HG03060 (cell line): ENCODE results near the gene PABPC1L.

Experiments
- ATAC-seq: cut with Tn5 transposase; IDR thresholded peaks from one replicate; pipeline ENCODE4 v1.9.1; 2021; ENCODE audit warnings: low read depth, moderate number of reproducible peaks; ENCODE audit not compliant: unreplicated experiment

The PABPC1L gene

GRCh38 chr20:44900231-44900854 lies 9.5 kb upstream of the PABPC1L start:
- ATAC-seq, result no peak

DNA sequence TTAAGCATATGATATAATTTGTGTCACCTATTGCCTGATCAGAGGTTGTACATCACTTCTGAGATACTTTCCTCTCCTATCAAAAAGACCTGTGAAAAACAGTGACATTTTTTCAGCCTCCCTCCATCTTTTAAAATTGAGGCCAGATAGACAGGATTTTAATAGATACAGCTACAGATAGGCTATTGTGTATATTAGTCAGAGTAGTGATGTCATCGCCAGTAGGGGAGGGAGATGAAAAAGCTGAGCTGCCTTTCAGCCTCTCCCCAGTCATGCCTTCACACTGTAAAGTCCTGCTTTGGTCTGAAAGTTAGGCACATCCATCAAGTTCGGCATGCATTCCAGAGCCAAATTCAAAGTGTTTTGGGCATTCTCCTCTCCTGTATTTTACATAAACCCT lies 7.9 kb upstream of the PABPC1L start:
- ATAC-seq, result no peak

DNA sequence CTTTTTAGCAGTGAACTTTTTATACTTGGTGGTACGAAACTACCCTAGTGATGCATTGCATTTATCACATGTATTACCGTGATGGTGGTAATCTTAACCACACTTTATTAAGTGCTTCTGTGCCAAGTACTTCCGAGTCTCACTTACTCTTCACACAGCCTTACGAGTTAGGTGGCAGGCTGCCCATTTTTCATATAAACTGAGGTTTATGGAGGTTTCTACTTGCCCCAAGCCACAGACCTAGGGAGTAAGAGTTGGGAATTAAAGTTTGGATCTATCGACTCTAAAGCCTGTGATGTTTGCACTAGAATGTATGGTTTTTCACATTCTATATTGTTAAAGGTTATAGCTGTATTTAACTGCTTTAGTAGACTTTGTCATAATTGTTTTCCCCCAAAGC lies 5.5 kb upstream of the PABPC1L start:
- no peak for ATAC-seq

- ATAC-seq, result no peak
Measured at GRCh38 chr20:44908987-44909871, 631 bp upstream of the PABPC1L start.

GRCh38 chr20:44910690-44911262 lies 916 bp downstream of the PABPC1L start:
- no peak for ATAC-seq

GRCh38 chr20:44911264-44911921 lies 1.5 kb downstream of the PABPC1L start:
- ATAC-seq, result no peak

- no peak for ATAC-seq
Measured at GRCh38 chr20:44912189-44912588, 2.3 kb downstream of the PABPC1L start.

DNA sequence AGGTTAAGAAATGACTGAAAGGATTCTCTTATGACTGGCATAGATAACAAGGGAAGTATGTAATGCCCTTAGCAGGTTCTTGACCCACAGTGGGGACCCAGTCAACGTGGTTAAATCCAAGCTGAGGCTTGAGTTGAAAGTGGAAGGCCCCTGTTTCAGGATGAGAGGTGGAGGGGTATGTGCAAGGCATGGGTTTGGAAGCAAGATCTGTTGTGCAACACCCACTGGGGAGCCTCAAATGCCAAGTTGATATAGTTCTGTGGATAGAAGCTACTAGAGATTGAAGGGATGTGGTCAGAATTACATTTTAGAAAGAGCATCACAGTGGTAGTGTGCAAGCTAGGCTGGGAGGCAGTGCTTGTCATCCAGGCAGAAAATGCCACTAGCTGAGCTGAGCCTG lies 5.1 kb downstream of the PABPC1L start:
- ATAC-seq, result no peak

GRCh38 chr20:44916586-44916985 lies 6.7 kb downstream of the PABPC1L start:
- ATAC-seq, result no peak

DNA sequence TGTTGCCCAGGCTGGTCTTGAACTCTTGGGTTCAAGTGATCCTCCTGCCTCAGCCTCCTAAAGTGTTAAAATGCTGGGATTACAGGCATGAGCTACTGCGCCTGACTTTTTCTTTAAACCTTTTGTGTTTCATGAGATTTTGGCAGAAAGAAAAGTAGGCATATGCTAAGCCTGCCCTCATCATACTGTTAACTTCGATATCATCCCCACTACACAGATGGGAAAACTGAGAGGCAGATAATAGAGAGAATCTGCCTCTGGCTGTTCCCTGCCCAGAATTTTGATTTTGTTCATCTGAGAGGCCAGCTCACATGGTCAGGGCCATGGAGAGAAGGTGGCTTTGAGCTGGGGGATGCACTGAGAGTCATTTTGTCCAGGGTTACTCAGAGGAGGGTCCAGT lies 7.5 kb downstream of the PABPC1L start:
- no peak for ATAC-seq

- ATAC-seq, result no peak
Measured at GRCh38 chr20:44918342-44918741, 8.5 kb downstream of the PABPC1L start.

- ATAC-seq, result no peak
Measured at GRCh38 chr20:44918761-44919160, 8.9 kb downstream of the PABPC1L start.

DNA sequence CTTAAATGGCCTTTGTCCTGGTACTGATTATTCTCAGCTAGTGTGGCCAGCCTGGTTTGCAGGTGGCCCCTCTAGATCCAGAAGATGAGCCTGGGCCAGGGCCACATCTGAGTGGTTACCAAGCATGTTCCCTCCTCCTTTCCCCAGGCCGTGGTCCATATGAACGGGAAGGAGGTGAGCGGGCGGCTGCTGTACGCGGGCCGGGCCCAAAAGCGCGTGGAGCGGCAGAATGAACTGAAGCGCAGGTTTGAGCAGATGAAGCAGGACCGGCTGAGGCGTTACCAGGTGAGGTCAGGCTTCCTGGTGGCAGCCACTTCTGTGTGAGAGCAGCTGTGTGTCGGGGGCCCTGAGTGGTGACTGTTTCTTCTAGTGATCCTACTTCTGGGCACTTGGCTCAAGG lies 11.6 kb downstream of the PABPC1L start:
- no peak for ATAC-seq

DNA sequence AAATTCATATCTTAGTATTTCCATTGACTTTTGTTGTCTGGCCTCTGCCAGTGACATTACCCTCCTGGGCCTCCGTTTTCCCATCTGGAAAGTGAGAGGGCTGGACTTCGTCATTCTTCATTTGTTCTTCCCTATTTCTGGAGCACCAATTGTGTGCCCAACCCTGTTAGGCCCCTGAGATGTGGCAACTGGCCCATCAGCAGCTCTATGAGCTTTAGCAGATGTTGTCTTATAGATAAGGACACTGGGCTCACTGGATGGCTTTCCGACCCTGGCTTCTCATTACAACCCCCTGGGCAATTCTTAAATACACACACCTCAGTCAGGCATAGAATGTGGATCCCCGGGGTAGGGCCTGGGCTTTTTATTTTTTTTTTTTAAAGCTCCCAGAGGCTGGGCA lies 14.7 kb downstream of the PABPC1L start:
- no peak for ATAC-seq

DNA sequence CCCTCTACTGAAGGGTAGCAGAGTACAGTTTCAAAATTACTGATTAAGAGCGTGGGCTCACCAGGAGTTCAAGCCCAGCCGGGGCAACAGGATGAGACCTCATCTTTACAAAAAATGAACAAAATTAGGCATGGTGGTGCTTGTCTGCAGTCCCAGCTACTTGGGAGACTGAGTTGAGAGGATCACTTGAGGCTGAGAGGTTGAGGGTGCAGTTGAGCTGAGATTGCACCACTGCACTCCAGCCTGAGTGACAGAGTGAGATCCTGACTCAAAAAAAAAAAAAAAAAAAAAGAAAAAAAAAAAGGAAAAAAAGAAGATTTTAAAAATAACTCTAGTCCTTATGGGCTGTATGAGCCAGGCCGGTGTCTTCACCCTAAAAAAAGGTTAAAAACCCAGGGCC lies 18.7 kb downstream of the PABPC1L start:
- ATAC-seq, result no peak

- ATAC-seq, result no peak
Measured at GRCh38 chr20:44930517-44931168, 20.8 kb downstream of the PABPC1L start.

GRCh38 chr20:44931911-44932310 lies 22.1 kb downstream of the PABPC1L start:
- no peak for ATAC-seq

- no peak for ATAC-seq
Measured at GRCh38 chr20:44932916-44933315, 23.1 kb downstream of the PABPC1L start.

GRCh38 chr20:44936510-44936909 lies 26.6 kb downstream of the PABPC1L start:
- ATAC-seq, result no peak

GRCh38 chr20:44938637-44939036 lies 28.8 kb downstream of the PABPC1L start:
- no peak for ATAC-seq
